ENCODE results near the gene CTR9.
"Not testable (repeated sequence)": the region's sequence is repeated elsewhere in the genome, so short reads cannot be mapped to it uniquely, and the experiment has no call there.

Gene CTR9

GRCh38 chr11:10818594-10818993, 67.5 kb downstream of the CTR9 start:
- no peak for DNase-seq
- no peak overlapping the region for H3K27ac Mint-ChIP-seq
- no peaks in the 10 kb centered on the region for H3K27me3 Mint-ChIP-seq (ENCODE audit: low read depth, poor library complexity)
- H3K9me3 Mint-ChIP-seq: no peaks in the 10 kb centered on the region
- no peak overlapping the region for H3K4me3 Mint-ChIP-seq
- TF ChIP-seq CTCF (IDR thresholded peaks at IDR 0.05): no peak
- H3K36me3 Mint-ChIP-seq (ENCODE audit: low read depth): no peaks in the 10 kb centered on the region
- peaks cover 9% of the 10 kb centered on the region for H3K4me1 Mint-ChIP-seq

- not testable (repeated sequence) for H3K9me3 Mint-ChIP-seq; DNase-seq; H3K27ac Mint-ChIP-seq; H3K4me3 Mint-ChIP-seq; H3K27me3 Mint-ChIP-seq (ENCODE audit: low read depth, poor library complexity); H3K4me1 Mint-ChIP-seq; H3K36me3 Mint-ChIP-seq (ENCODE audit: low read depth)
These were observed 71.4 kb downstream of the CTR9 start for GRCh38 chr11:10822491-10822890.

- Mint-ChIP-seq H3K36me3 (ENCODE audit: low read depth) (no peaks in the 10 kb centered on the region), H3K27ac (no peak overlapping the region), H3K4me3 (no peak overlapping the region), H3K4me1 (peaks cover 9% of the 10 kb centered on the region), H3K27me3 (ENCODE audit: low read depth, poor library complexity) (no peaks in the 10 kb centered on the region), H3K9me3 (peaks cover under 1% of the 10 kb centered on the region)
- TF ChIP-seq CTCF (IDR thresholded peaks at IDR 0.05): no peak
- DNase-seq: no peak
These were observed 72.1 kb downstream of the CTR9 start for GRCh38 chr11:10823152-10823579.

GRCh38 chr11:10824888-10825287, 73.8 kb downstream of the CTR9 start:
- H3K27me3 Mint-ChIP-seq (ENCODE audit: low read depth, poor library complexity): no peaks in the 10 kb centered on the region
- H3K36me3 Mint-ChIP-seq (ENCODE audit: low read depth): peaks cover 1% of the 10 kb centered on the region
- H3K9me3 Mint-ChIP-seq: peaks cover 5% of the 10 kb centered on the region
- no peak for TF ChIP-seq CTCF (IDR thresholded peaks at IDR 0.05)
- DNase-seq: no peak
- peaks cover 9% of the 10 kb centered on the region for H3K4me1 Mint-ChIP-seq
- no peak overlapping the region for H3K27ac Mint-ChIP-seq
- no peak overlapping the region for H3K4me3 Mint-ChIP-seq

- Mint-ChIP-seq H3K4me3 (no peak overlapping the region), H3K27me3 (ENCODE audit: low read depth, poor library complexity) (peaks cover 4% of the 10 kb centered on the region), H3K27ac (no peak overlapping the region), H3K4me1 (peaks cover under 1% of the 10 kb centered on the region), H3K36me3 (ENCODE audit: low read depth) (peaks cover 6% of the 10 kb centered on the region), H3K9me3 (peaks cover 9% of the 10 kb centered on the region)
- no peak for TF ChIP-seq CTCF (IDR thresholded peaks at IDR 0.05)
- DNase-seq: no peak
These were observed 77.4 kb downstream of the CTR9 start for GRCh38 chr11:10828402-10828801.

- no peak overlapping the region for H3K27ac Mint-ChIP-seq
- H3K27me3 Mint-ChIP-seq (ENCODE audit: low read depth, poor library complexity): peaks cover 4% of the 10 kb centered on the region
- peaks cover 9% of the 10 kb centered on the region for H3K9me3 Mint-ChIP-seq
- no peak for DNase-seq
- peaks cover 6% of the 10 kb centered on the region for H3K36me3 Mint-ChIP-seq (ENCODE audit: low read depth)
- H3K4me3 Mint-ChIP-seq: no peak overlapping the region
- TF ChIP-seq CTCF (IDR thresholded peaks at IDR 0.05): no peak
- H3K4me1 Mint-ChIP-seq: no peaks in the 10 kb centered on the region
These were observed 78.1 kb downstream of the CTR9 start for GRCh38 chr11:10829139-10829538.

Data from nephron progenitor cell (in vitro differentiated cells).